Peyer's patch (tissue), 4 donors: Measurements from ENCODE around the gene KLHDC3. TPM values are rescaled to one million over a fixed set of nuclear protein-coding genes. Genes with fewer than 3 reads are reported as not detected.
A peak's percentile ranks its signal among the peaks of the same experiment; 100 is the strongest.

ENCODE experiments used
- DNase-seq, 3 donors: peaks; one replicate each; pipeline ENCODE4 v3.0.0-alpha.2; 2017 to 2019
- H3K27ac ChIP-seq, 4 donors: fragments of 200-600 bp; sonication (generic); one replicate each; pipeline ENCODE4 v1.5.1; 2016 to 2019
- H3K27me3 ChIP-seq, 2 donors: fragments of 200-600 bp; sonication (generic); one replicate each; pipeline ENCODE4 v1.5.1; 2019
- H3K36me3 ChIP-seq, 3 donors: fragments of 200-600 bp; sonication (generic); one replicate each; pipeline ENCODE4 v1.5.1; 2016 to 2019
- H3K4me1 ChIP-seq, 4 donors: fragments of 200-600 bp; sonication (generic); one replicate each; pipeline ENCODE4 v1.5.1; 2016 to 2019
- H3K4me3 ChIP-seq, 4 donors: fragments of 200-600 bp; sonication (generic); 1 replicate in 3 of 4; 2 replicates in 1 of 4; pipeline ENCODE4 v1.5.1; 2016 to 2019; ENCODE audit warnings: mild to moderate bottlenecking in 1 of 4
- H3K9me3 ChIP-seq, 4 donors: fragments of 200-600 bp; sonication (generic); one replicate each; pipeline ENCODE4 v1.5.1; 2016 to 2019; ENCODE audit warnings: mild to moderate bottlenecking in 1 of 4
- CTCF ChIP-seq, 6 experiments: fragments of 450-650 bp in 4 of 6; fragments of 200-600 bp in 2 of 6; sonication (generic) in 1 of 6; IDR thresholded peaks; one replicate each; pipeline ENCODE4 v1.5.1; 2017 to 2019; ENCODE audit warnings: antibody characterized with exemption in 6 of 6, mild to moderate bottlenecking in 3 of 6, moderate library complexity in 1 of 6
- POLR2A ChIP-seq, 2 donors: fragments of 450-650 bp; IDR thresholded peaks; one replicate each; pipeline ENCODE4 v1.5.1; 2017; ENCODE audit warnings: antibody characterized with exemption in 2 of 2, mild to moderate bottlenecking in 2 of 2, moderate library complexity in 2 of 2
- total RNA-seq, 4 donors: library from RNA; depleted of rRNA; stranded (reverse); fragments of >200 nt; gene quantifications; one replicate each; pipeline ENCODE4 v1.1.0, GENCODE V29; 2016

KLHDC3 gene
- total RNA-seq, 4 donors from 2014 or later: 38.8 to 59.2 (median 52.6) TPM

DNA sequence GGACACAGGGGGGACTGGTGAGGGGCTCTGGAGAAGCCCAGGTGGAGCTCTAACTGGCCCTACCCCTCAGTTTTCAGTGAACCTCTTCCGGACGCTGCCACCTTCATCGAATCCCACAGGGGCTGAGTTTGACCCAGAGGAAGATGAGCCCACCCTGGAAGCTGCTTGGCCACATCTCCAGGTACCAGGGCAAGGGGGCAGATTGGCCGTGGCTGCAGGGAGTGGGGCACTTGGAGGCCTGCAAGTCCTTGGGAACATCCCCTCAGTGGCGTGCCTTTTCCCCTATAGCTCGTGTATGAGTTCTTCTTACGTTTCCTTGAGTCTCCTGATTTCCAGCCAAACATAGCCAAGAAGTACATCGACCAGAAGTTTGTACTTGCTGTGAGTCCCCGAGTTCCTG lies 6.9 kb upstream of the KLHDC3 start:
- H3K27ac ChIP-seq: no peak overlapping the region
- TF ChIP-seq CTCF (IDR thresholded peaks at IDR 0.05) (no peak), POLR2A (IDR thresholded peaks at IDR 0.05) (no peak)
- no peaks in the 10 kb centered on the region for H3K4me1 ChIP-seq
- H3K9me3 ChIP-seq: no peaks in the 10 kb centered on the region
- peaks cover 0 to 77% (median 0%) of the 10 kb centered on the region in 3 donors for H3K36me3 ChIP-seq
- no peak overlapping the region for H3K4me3 ChIP-seq
- no peaks in the 10 kb centered on the region for H3K27me3 ChIP-seq
- no peak for DNase-seq

GRCh38 chr6:43009124-43009523 lies 4.9 kb upstream of the KLHDC3 start:
- Histone ChIP-seq H3K27ac (no peak overlapping the region), H3K4me3 (no peak overlapping the region), H3K36me3 (peaks cover 0 to 68% (median 0%) of the 10 kb centered on the region in 3 donors), H3K4me1 (peaks cover 0 to 12% (median 3%) of the 10 kb centered on the region in 4 donors), H3K27me3 (no peaks in the 10 kb centered on the region), H3K9me3 (no peaks in the 10 kb centered on the region)
- TF ChIP-seq CTCF (IDR thresholded peaks at IDR 0.05) (peak in 3 of 6 experiments; percentile 33 to 48 (median 39)), POLR2A (IDR thresholded peaks at IDR 0.05) (no peak)
- peak in 1 of 3 donors; percentile 23 for DNase-seq

GRCh38 chr6:43011207-43011606 lies 2.8 kb upstream of the KLHDC3 start:
- no peak for TF ChIP-seq POLR2A (IDR thresholded peaks at IDR 0.05)
- no peak for TF ChIP-seq CTCF (IDR thresholded peaks at IDR 0.05)
- H3K36me3 ChIP-seq: peaks cover 0 to 60% (median 0%) of the 10 kb centered on the region in 3 donors

DNA sequence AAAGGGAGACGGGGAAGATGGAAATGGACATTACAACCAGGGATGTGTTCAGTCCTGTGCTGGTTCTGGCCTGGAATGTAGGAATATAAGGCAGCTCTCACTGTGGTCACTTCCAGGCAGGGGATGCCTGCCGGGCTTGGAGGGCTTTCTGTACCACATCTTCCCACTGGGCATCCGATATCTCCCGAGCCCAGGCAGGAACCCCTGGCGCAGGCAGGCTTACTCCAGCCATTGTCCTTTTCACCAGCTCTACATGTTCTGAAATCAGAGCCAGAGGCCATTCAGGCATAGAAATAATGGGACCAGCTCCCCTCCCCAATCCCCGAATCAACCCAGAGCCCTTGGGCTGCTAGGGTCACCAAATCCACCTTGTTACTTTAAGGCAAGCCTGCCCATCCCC lies 1.7 kb upstream of the KLHDC3 start:
- Histone ChIP-seq H3K4me3 (no peak overlapping the region), H3K4me1 (peaks cover 0 to 39% (median 10%) of the 10 kb centered on the region in 4 donors), H3K27ac (no peak overlapping the region), H3K36me3 (peaks cover 0 to 52% (median 0%) of the 10 kb centered on the region in 3 donors), H3K9me3 (no peaks in the 10 kb centered on the region), H3K27me3 (no peaks in the 10 kb centered on the region)
- TF ChIP-seq POLR2A (IDR thresholded peaks at IDR 0.05) (no peak), CTCF (IDR thresholded peaks at IDR 0.05) (no peak)
- DNase-seq: no peak

More at GRCh38 chr6:43011207-43011606, 2.8 kb upstream of the KLHDC3 start:
- Histone ChIP-seq H3K27me3 (no peaks in the 10 kb centered on the region), H3K9me3 (no peaks in the 10 kb centered on the region), H3K4me1 (peaks cover 0 to 28% (median 10%) of the 10 kb centered on the region in 4 donors), H3K27ac (no peak overlapping the region), H3K4me3 (no peak overlapping the region)
- DNase-seq: no peak

- peak overlapping the region; percentile 72 to 83 (median 76) for H3K27ac ChIP-seq
- H3K36me3 ChIP-seq: peaks cover 0 to 52% (median 0%) of the 10 kb centered on the region in 3 donors
- peak overlapping the region; percentile 58 to 89 (median 66) for H3K4me3 ChIP-seq
- TF ChIP-seq POLR2A (IDR thresholded peaks at IDR 0.05): no peak
- TF ChIP-seq CTCF (IDR thresholded peaks at IDR 0.05): no peak
- H3K27me3 ChIP-seq: no peaks in the 10 kb centered on the region
- DNase-seq: no peak
- peaks cover 0 to 41% (median 10%) of the 10 kb centered on the region in 4 donors for H3K4me1 ChIP-seq
- no peaks in the 10 kb centered on the region for H3K9me3 ChIP-seq
These were observed 779 bp upstream of the KLHDC3 start for GRCh38 chr6:43013097-43013842.
